RWPE1 (cell line): ENCODE results near the gene RHOBTB3.

Experiments
- CTCF ChIA-PET: fragments of 350-600 bp; sonication (Branson Sonifier 250); formaldehyde crosslinking; extraction: SDS; loops from one replicate; lab custom pipeline; 2021; lab: Yijun Ruan, JAX
- POLR2A ChIA-PET: fragments of 400-600 bp; formaldehyde crosslinking; extraction: SDS; loops from one replicate; lab custom pipeline; 2020; ENCODE audit warnings: antibody characterized with exemption; ENCODE audit not compliant: low non-redundant PET; lab: Yijun Ruan, JAX
- DNase-seq: peaks from one replicate; pipeline ENCODE4 v3.0.0; 2012; ENCODE audit warnings: low spot score
- H3K27ac ChIP-seq: fragments of 450-650 bp; 2 replicates; pipeline ENCODE4 v1.5.1; 2017
- CTCF ChIP-seq: fragments of 450-650 bp; conservative IDR thresholded peaks from 2 replicates; pipeline ENCODE4 v1.5.1; 2017; ENCODE audit warnings: low read depth, mild to moderate bottlenecking

The RHOBTB3 gene

GRCh38 chr5:95773335-95774059 lies 42.4 kb downstream of the RHOBTB3 start:
- ChIA-PET CTCF (interaction anchor here (1.0 kb wide), 1 partner anchor 8 kb away, joined by 7 read pairs; no protein-coding TSS in a partner anchor), POLR2A (no interaction called here)
- TF ChIP-seq CTCF: no peak
- peak; percentile 67 for DNase-seq
- peak overlapping the region; percentile 75 for H3K27ac ChIP-seq

GRCh38 chr5:95777441-95777840 lies 46.3 kb downstream of the RHOBTB3 start:
- POLR2A ChIA-PET: no interaction called here
- TF ChIP-seq CTCF: no peak
- CTCF ChIA-PET: interaction anchor here (0.6 kb wide), 1 partner anchor 222 kb away, joined by 6 read pairs; no protein-coding TSS in a partner anchor
- H3K27ac ChIP-seq: no peak overlapping the region
- DNase-seq: no peak

- DNase-seq: no peak
- CTCF ChIA-PET: interaction anchor here (1.0 kb wide), 1 partner anchor 71 kb away, joined by 4 read pairs; no protein-coding TSS in a partner anchor
- no peak for TF ChIP-seq CTCF
- H3K27ac ChIP-seq: no peak overlapping the region
- POLR2A ChIA-PET: no interaction called here
Observed at GRCh38 chr5:95778713-95779436, 47.7 kb downstream of the RHOBTB3 start.

GRCh38 chr5:95779611-95780010 lies 48.5 kb downstream of the RHOBTB3 start:
- POLR2A ChIA-PET: no interaction called here
- no peak overlapping the region for H3K27ac ChIP-seq
- no peak for TF ChIP-seq CTCF
- no peak for DNase-seq
- CTCF ChIA-PET: no interaction called here

GRCh38 chr5:95780597-95780996 lies 49.5 kb downstream of the RHOBTB3 start:
- no peak overlapping the region for H3K27ac ChIP-seq
- CTCF ChIA-PET: interaction anchor here (0.5 to 1.9 kb wide), 28 partner anchors 9 to 1389 kb away, joined by 3 to 36 read pairs (median 6); partner anchors contain the start of gene RFESD
- no peak for DNase-seq
- no peak for TF ChIP-seq CTCF
- POLR2A ChIA-PET: no interaction called here

DNA sequence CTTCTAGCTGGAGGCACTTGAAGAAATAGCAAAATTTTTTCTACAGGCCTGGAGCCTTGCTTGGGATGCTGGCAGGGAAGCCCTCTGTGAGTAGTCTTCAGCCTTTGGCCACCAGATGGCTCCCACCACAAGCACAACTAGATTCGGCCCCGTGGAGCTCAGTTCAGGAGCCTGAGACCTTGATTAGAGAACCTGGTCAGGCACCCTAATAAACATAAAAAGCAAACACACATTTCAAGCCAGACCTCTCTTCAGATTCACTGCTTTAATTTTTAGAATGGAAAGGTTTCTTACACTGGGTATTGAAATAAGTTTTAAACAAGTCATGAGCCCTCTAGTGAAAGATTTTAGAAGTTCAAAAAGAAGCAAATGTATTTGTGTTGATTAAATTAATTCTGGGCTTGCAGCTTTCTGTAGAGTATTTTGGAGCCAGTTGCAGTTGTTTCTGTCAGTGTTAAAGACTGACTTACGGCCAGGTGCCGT lies 50.0 kb downstream of the RHOBTB3 start:
- ChIA-PET CTCF (interaction anchor here (0.5 to 1.9 kb wide), 39 partner anchors 8 to 1389 kb away, joined by 3 to 36 read pairs (median 5); partner anchors contain the start of genes GLRX and RFESD), POLR2A (no interaction called here)
- peak; percentile 95 for TF ChIP-seq CTCF
- peak; percentile 81 for DNase-seq
- no peak overlapping the region for H3K27ac ChIP-seq
